ENCODE data around the gene RIC8B.
"Not testable (repeated sequence)": the region's sequence is repeated elsewhere in the genome, so short reads cannot be mapped to it uniquely, and the experiment has no call there.

The RIC8B gene

DNA sequence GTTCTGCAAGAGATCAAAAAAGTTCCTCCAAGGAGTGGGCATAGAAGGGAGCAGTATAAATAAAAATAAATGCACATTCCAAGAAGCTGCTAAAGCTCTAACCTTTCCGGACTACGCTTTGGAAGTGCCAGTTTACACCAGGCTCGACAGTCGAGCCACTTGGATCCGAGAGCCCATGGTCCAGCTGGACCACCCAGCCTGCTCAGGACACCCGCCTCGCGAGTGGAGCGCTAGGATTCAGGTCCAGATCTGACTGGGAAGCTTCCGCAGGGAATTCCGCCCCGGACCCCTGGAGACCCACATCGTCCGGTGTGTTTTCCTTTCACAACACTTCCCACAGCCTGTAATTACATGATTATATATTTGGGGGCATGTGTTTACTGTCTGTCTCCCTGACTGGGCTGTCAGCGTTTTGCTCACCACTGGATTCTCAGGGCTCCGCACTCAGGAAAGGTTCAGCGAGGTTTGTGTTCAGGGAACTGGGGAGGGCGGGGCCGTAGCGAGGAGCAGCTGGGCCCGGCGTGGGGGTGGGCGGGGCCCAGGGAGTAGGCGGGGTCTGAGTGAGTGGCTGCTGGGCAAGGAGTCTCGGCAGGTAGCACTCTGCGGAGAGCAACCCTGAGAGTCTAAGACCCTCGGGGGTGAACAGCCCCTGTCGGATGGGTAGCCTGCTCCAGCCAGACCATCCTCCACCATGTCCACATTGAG, 128.9 kb downstream of the RIC8B start:
- DNase-seq (ENCODE audit: low read depth): peak; percentile 46

DNA sequence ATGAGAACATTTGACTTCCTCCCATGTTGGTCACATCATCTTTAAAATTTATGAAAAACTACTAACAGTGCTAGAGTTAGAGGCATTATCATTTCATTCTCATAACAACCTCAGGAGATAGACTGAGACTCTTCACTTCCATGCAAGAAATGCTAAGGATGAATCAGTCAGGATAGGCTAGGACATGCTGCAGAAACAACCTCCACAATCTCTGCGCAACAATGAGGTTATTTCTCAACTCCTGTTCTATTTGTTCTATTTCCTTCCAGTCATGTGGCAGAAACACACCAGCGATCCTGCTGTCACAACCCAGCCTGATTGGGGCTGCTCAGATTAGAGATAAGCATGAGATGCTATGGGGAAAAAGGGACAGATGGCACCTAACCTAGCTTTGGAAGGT, 132.2 kb downstream of the RIC8B start:
- DNase-seq (ENCODE audit: low read depth): no peak

DNA sequence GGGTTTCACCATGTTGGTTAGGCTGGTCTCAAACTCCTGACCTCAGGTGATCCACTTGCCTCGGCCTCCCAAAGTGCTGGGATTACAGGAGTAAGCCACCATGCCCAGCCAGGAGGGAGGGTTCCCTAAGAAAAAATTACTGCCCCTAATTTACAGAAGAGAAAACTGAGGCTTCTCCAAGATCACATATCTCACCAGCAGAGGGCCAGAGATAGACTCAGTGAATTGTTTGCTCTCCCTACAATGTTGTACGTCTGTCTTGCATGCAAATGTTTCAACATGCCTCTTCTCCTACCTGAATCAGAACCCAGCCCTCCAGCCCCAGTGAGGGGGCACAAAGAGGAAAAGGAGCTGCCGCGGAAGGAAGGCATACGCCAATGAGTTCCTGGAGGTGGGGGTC, 132.9 kb downstream of the RIC8B start:
- no peak for DNase-seq (ENCODE audit: low read depth)

DNA sequence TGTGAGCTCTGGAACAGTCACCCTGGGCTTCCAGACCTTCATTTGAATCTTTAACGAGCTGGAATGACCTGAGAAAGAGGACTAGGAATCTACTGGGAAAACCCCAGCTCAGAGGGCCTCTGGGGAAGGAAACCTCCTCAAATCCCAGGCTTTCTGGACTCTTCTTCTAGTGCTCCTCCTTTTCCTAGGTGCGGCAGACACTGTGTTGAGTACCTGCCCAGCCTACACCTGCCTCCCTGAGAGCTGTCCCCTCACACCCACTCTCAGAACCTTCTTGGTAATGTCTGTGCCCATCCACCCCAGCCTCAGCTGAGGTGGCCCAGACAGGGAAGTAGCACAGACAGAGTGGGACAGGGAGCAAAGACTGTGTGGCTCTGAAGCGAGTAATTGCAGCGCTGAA, 133.4 kb downstream of the RIC8B start:
- DNase-seq (ENCODE audit: low read depth): no peak

DNA sequence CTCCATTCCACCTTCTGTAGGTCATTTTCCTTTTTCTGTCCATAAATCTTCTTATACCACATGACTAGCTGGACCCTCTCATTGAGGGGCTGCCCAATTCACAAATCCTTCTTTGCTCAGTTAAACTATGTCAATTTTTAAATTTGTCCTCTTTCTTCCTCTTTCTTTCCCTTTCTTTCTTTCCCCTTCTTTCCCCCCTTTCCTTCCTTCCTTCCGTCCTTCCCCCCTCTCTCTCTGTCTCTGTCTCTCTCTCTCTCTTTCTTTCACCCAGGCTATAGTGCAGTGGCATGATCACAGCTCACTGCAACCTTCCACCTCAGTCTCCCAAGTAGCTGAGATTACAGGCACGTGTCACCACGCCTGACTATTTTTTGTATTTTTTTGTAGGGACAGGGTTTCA, 134.1 kb downstream of the RIC8B start:
- no peak for DNase-seq (ENCODE audit: low read depth)

DNA sequence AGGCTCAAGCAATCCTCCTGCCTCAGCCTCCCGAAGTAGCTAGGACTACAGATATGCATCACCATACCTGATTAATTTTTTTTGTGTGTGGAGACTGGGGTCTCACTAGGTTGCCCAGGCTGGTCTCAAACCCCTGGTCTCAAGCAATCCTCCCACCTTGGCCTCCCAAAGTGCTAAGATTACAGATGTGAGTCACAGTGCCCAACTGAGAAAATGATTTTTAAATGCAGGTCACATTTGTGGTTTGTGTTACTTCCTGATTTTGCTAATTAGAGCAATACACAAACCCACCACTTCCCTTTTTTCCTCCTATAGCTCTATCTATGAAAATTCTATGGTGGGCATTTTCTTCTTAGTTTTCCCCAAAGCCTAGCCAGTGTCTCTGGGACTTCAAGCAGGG, 135.7 kb downstream of the RIC8B start:
- DNase-seq (ENCODE audit: low read depth): no peak

DNA sequence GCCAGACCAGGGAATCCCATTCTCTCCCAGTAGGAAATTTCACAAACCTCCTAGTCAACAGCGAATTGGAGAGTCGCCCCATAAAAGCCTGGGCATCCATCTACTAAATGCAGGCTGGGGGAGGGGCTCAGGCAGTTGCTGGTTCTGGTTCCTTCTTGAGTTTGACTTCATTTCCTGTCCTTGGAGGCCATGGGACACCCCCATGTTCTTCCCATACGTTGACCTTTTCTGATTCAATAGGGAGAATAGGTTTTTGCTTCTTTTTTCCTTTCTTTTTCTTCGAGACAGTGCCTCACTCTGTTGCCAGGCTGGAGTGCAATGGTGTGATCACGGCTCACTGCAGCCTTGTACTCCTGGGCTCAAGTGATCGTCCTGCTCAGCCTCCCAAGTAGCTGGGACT, 137.1 kb downstream of the RIC8B start:
- no peak for DNase-seq (ENCODE audit: low read depth)

DNA sequence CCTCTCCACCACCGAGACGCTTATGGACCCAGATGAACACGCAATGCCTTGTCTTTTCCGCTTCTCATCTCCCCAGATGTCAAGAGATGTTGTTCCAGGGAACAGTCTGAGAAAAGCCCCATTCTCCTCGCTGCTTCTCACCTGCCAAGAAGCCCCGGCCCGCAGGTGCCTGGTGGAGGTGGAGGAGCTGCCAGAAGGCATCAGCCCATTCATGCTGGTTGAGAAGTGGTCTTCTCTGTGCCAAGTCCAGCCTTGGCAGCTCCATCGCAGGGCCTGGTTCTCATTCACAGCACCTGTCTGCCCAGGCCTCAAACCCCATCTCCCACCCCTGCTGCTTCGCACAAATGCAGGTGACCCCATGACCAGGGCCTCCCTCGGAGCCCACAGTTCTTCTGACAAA, 139.0 kb downstream of the RIC8B start:
- DNase-seq (ENCODE audit: low read depth): no peak

DNA sequence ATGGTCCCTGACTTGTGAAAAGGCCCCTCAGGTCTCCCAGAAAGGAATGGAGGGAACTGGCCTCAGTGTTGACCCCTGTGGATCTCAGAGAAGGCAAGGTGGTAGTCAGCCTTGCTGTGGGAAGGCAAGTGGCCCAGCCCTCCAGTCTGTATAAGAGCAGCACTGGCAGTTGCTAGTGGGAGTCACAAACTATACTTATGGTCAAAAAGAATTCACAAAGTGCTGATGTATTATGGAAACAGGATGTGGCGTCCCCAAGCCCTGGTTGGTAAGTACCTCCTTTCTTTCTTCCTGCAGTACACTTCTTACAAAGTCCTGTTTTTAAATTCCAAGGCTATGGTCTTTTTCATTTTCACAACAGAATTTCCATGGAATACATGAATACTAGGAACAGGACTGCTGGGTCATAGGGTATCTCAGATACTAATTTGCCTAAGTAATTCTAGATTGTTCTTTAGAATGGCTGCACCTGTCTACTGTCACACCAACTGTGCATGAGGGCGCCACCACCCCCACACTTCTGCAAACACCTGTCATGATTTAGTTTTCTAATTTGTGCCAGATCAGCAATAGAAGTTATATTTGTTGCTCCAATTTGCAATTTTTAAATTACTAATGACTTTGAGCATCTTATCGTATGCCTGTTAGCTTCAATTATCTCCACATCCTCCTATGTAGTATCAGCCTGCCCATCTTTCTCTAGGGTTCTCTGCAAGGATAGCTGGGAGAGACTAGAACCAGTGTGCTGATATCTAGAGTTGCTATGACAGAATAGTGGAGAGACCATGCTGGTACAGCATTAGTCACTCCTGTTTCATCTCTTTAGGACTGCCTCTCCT, 140.5 kb downstream of the RIC8B start:
- no peak for DNase-seq (ENCODE audit: low read depth)

DNA sequence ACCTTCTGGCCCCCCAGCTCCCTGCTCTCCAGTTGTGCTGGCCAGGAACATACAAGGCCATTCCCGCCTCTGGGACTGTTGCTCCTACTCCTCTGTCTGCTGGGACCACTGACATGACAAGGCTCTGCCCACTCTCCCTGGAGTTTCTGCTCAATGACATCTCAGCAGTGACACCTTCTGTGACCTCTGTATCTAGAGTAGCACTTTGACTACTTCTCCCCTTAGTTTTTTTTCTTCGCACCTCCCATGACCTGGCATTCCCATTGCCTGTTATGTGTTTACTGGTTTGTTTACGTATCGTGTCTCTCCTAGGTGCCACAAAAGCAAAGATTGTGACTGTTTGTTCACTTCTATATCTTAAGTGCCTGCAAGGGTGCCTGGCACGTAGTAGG, 141.1 kb downstream of the RIC8B start:
- DNase-seq (ENCODE audit: low read depth): no peak

DNA sequence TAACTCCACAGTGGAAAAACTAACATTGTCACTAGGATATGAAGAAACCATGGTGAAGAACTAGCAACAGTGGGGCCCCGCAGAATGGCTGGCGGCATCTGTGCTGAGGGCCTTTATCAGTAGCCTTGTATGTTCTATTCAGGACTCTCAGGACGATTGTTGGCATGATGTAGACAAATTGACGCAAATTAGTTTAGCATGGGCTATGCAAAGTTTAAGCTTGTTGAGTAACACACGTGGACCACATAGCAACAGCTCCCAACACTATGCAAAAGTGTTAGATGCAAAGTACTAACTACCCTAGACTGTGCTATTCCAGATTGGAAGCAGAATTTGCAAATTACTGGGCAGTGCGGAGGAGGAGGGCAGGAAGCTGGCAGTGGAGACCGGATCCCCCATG, 143.0 kb downstream of the RIC8B start:
- DNase-seq (ENCODE audit: low read depth): no peak

DNA sequence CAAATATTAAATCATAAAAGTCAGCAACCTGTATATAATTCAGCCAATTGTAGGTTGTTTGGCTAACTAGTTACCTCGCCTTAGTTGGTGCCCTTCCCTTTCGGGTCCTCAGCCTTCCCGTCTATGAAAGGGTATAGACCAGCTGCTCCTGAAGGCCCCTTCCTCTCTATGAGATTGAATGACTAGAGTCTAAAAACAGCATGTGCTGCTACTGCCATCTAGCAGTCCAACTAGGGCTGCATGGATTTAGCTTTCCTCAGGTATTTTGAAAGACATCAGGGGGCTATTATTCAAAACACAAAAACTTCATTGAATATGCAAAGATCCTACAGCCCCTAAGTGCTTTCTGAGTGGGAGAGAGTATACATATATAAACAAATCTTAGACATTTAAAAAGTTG, 144.3 kb downstream of the RIC8B start:
- DNase-seq (ENCODE audit: low read depth): no peak

DNA sequence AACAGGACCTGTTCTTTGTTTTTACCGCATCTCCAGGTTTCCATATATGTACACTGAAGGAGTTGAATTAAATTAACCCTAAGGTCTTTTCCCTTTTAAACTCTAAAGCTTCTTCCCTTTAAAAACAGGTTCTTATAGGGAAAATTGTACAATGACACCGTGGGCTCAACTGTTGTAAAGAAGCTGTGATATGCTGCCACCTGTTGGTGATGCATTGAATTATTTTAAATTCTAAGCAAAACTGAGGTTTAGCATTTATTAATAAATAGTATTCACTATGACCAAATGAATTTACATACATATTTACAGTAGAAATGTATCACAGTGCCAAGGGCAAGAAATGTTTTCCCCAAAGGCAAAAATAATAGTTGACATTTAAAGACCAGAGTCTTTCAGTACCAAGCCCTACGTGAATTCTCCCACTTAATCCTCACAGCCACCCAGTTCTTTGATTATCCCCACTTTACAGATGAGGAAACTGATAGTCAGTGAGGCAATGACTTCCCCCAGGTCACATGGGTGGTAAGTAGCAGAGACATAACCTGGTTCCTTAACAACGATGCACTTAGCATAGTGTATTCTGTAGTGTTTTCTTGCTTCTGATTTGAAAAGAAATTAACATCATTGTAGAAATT, 145.5 kb downstream of the RIC8B start:
- DNase-seq (ENCODE audit: low read depth): no peak

DNA sequence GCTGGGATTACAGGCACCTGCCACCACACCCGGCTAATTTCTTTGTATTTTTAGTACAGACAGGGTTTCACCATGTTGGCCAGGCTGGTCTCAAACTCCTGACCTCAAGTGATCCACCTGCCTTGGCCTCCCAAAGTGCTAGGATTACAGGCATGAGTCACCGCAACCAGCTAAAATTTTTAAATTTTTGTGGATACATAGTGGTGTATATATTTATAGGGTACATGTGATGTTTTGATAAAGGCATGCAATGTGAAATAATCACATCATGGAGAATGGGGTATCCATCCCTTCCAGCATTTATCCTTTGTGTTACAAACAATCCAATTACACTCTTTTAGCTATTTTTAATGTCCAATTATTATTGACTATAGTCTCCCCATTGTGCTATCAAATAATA, 147.5 kb downstream of the RIC8B start:
- not testable (repeated sequence) for DNase-seq (ENCODE audit: low read depth)

DNA sequence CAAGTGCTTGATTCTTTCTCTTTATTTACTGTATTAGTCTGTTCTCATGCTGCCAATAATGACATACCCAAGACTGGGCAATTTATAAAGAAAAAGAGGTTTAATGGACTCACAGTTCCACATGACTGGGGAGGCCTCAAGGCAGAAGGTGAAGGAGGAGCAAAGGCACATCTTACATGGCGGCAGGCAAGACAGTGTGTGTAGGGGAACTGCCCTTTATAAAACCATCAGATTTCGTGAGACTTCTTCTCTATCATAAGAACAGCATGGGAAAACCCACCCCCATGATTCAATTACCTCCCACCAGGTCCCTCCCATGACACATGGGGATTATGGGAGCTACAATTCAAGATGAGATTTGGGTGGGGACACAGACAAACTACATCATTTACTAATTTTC, 149.1 kb downstream of the RIC8B start:
- DNase-seq (ENCODE audit: low read depth): not testable (repeated sequence)

DNA sequence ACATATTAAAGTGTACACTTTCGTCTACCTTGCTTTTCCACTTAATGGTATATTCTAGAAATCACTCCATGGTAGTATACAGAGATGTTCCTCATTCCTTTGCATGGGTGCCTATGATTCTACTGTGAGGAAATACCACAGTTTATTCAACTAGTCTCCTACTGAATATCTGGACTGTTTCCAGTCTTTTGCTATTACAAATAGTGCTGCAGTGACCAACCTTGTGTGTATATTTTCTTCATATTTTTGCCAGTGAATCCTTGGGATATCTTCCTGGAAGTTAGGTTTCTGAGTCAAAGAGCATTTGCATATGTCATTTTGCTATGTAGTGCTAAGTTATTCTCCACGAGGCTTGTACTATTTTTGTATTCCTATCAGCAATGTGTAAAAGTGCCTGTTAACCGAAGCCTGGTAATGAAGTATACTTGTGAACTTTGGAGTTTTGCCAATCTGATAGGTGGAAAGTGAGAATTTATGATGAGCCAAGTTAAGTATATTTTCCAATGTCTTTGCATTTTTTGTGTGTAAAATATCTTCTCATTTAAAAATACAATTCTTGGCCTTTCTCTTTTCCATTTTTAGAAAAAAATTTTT, 149.9 kb downstream of the RIC8B start:
- no peak for DNase-seq (ENCODE audit: low read depth)

DNA sequence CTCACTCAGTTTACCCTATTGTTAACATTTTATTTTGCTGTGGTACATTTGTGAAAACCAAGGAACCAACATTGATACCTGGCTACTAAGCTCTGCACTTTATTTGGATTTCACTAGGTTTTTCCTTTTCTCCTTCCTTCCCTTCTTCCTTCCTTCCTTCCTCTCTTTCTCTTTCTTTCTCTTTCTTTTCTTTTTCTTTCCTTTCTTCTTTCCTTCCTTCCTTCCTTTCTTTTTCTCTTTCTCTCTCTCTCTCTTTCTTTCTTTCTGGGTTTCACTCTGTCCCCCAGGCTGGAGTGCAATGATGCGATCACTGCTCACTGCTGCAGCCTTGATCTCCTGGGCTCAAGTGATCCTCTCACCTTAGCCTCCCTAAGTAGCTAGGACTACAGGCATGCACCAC, 152.2 kb downstream of the RIC8B start:
- DNase-seq (ENCODE audit: low read depth): no peak

DNA sequence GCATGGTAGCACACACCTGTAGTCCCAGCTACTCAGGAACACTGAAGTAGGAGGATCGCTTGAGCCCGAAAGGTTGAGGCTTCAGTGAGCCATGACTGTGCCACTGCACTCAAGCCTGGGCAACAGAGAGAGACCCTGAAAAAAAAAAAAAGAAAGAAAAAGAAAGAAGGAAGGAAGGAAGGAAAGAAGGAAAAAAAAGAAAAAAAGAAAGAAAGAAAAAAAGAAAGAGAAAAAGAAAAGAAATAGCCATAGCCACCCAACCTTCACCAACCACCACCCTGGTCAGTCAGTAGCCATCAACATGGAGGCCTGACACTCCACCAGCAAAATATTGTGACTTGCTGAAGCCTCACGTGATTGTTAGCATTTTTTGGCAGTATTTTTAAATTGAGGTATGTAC, 159.8 kb downstream of the RIC8B start:
- no peak for DNase-seq (ENCODE audit: low read depth)
